ENCODE data around the gene PTF1A.
"Not testable (repeated sequence)": the region's sequence is repeated elsewhere in the genome, so short reads cannot be mapped to it uniquely, and the experiment has no call there.

Gene PTF1A

DNA sequence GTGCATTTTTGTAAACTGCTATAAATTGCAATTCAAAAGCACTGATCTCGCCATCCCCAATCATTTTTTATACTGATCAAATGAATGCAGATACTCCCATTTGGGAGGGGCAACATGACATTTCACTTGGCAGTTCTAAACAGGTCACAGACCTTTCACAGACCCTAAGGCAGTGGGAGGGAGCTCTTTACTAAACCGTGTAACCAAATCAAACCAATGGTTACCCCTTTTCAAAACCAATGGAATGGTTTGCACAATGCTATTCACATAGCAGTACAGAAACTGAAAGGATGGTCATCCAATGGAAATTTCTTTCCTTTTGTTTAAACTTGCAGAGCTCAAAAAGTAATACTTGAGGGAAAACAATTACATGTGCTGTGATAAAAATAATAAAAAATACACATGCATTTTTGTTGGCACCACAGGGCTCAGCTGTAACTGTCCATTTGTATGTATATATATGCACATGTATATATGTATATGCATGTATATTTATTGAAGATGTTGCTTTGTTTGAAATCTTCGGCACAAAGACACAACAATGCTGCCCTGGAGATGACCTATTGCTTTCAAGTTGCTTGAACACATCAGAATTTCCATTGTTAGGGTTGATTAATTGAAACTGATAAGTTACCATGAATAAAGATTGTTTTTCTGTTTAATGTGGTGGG, 14.0 kb downstream of the PTF1A start:
- no peak for DNase-seq

DNA sequence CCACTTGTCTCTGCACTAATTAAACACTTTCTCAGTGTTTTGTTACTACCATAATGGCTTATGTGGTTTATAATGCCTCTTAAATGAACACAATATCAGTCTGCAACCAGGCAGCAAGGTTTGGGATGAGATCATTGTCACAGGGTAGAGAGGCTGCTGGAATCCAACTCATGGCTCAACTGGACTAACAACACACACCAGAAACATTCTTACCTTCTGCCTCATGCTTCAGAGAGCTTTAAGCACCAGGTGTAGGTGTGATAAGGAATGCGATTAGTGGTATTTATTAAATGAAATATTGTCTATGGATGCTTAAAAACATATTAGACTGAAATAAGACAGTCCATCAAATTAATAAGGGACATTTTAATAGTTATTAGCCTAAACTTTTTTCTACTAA, 25.4 kb downstream of the PTF1A start:
- DNase-seq = no peak

DNA sequence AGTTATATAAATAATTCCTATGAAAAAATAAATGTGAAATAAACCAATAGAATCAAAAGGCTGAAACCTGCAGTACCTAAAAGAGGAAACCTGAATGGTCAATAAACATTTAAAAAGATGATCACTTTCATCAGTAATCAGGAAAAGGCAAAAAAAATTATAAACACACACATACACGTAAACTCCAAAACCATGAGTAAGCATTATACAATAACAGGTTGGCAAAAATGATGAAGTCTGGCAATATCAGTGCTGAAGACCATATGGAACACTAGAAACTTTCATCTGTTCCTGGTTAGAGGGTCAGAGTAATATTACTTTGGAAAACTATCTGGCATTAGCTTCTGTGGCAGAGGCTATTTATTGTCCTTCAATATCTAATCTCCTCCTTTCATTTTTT, 38.5 kb downstream of the PTF1A start:
- DNase-seq = no peak

DNA sequence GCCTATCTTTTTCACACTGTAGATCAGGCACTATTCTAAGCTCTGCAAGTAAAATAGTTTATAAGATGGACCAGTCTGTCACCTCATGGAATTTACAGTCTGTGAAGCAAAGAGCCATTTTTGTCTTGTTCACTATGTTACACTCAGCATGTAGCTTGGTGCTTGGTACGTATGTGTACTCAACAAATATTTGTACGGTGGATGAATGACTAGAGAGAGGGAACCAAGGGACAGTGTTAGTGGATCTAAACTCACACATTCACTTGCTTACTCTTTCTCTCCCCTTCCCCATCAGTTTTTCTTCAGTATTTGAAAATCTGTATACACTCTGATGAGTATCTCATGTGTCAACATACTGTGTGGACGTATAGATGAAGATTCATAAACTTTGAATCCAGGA, 45.9 kb downstream of the PTF1A start:
- no peak for DNase-seq

DNA sequence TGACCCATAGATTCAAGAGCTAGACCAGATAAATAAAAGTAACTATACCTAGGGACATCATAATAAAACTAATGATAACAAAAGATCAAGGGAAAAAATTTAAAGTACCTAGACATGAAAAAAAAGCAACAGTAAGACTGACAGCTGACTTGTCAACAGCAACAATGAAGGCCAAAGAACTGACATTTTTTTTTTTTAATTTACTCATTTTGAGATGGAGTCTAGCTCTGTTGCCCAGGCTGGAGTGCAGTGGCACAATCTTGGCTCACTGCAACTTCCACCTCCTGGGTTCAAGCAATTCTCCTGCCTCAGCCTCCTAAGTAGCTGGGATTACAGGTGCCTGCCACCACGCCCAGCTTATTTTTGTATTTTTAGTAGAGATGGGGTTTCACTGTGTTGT, 49.7 kb downstream of the PTF1A start:
- DNase-seq = not testable (repeated sequence)

Measured in NCI-H1105 (cell line).